HL-60 (cell line): ENCODE data around the gene CFAP299.

Experiments
- DNase-seq, 2 experiments: peaks; one replicate each; pipeline ENCODE4 v3.0.0-alpha.2; 2010 to 2020; ENCODE audit warnings: low read depth in 1 of 2, low spot score in 1 of 2
- H3K27ac ChIP-seq: fragments of 250-450 bp; sonication (Bioruptor Pico); replicated peaks from 2 replicates; pipeline ENCODE4 v1.5.1; 2020; ENCODE audit warnings: mild to moderate bottlenecking, moderate library complexity
- H3K27me3 ChIP-seq: fragments of 250-450 bp; sonication (Bioruptor Pico); 2 replicates; pipeline ENCODE4 v1.5.1; 2021; ENCODE audit warnings: mild to moderate bottlenecking, moderate library complexity; ENCODE audit not compliant: insufficient read depth, poor library complexity, severe bottlenecking
- H3K4me3 ChIP-seq: replicated peaks from 2 replicates; pipeline ENCODE4 v1.5.1; 2011; ENCODE audit warnings: mild to moderate bottlenecking, control low read depth, low read length; ENCODE audit not compliant: insufficient read depth
- GABPA ChIP-seq: IDR thresholded peaks from 2 replicates; pipeline ENCODE4 v1.6.1; 2012; ENCODE audit warnings: low read depth
- POLR2AphosphoS5 ChIP-seq: IDR thresholded peaks from 2 replicates; pipeline ENCODE4 v1.6.1; 2012; ENCODE audit warnings: low read depth
- SPI1 ChIP-seq: IDR thresholded peaks from 2 replicates; pipeline ENCODE4 v1.6.1; 2012; ENCODE audit warnings: low read depth, mild to moderate bottlenecking, borderline replicate concordance
- TF ChIP-seq, protein P1 (sequence below): IDR thresholded peaks from 2 replicates; pipeline ENCODE4 v1.6.1; 2012; ENCODE audit warnings: low read depth; ENCODE audit not compliant: insufficient replicate concordance
- TF ChIP-seq, protein P2 (sequence below): IDR thresholded peaks from one replicate; pipeline ENCODE4 v1.5.1; 2011; ENCODE audit warnings: low read length, control low read depth, inconsistent platforms; ENCODE audit not compliant: insufficient read depth

Gene CFAP299

DNA sequence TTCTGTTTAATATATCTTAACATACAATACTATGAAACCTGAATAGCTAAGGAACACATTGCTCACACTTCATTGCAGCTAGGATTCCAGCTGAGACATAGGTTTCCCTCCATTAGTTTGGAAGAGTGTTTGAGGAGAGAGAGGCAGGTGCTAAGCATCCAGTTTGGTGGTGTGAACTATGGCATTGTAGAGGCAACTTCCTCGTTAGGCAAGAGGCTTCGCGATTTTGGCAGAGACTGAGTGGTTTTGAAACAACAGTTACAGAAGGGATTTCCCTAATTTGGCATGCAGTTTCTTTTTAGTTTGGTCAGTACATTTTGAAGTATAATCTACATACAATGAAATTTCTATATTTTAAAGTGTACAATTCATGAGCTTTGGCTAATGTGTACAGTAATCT, 577.9 kb downstream of the CFAP299 start:
- Histone ChIP-seq H3K4me3 (no peak overlapping the region), H3K27ac (no peak overlapping the region), H3K27me3 (no peaks in the 10 kb centered on the region)
- peak in 1 of 2 experiments; percentile 10 for DNase-seq
- TF ChIP-seq, protein P1, sequence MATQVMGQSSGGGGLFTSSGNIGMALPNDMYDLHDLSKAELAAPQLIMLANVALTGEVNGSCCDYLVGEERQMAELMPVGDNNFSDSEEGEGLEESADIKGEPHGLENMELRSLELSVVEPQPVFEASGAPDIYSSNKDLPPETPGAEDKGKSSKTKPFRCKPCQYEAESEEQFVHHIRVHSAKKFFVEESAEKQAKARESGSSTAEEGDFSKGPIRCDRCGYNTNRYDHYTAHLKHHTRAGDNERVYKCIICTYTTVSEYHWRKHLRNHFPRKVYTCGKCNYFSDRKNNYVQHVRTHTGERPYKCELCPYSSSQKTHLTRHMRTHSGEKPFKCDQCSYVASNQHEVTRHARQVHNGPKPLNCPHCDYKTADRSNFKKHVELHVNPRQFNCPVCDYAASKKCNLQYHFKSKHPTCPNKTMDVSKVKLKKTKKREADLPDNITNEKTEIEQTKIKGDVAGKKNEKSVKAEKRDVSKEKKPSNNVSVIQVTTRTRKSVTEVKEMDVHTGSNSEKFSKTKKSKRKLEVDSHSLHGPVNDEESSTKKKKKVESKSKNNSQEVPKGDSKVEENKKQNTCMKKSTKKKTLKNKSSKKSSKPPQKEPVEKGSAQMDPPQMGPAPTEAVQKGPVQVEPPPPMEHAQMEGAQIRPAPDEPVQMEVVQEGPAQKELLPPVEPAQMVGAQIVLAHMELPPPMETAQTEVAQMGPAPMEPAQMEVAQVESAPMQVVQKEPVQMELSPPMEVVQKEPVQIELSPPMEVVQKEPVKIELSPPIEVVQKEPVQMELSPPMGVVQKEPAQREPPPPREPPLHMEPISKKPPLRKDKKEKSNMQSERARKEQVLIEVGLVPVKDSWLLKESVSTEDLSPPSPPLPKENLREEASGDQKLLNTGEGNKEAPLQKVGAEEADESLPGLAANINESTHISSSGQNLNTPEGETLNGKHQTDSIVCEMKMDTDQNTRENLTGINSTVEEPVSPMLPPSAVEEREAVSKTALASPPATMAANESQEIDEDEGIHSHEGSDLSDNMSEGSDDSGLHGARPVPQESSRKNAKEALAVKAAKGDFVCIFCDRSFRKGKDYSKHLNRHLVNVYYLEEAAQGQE: no peak
- TF ChIP-seq GABPA (no peak), POLR2AphosphoS5 (no peak), SPI1 (no peak)
- TF ChIP-seq, protein P2, sequence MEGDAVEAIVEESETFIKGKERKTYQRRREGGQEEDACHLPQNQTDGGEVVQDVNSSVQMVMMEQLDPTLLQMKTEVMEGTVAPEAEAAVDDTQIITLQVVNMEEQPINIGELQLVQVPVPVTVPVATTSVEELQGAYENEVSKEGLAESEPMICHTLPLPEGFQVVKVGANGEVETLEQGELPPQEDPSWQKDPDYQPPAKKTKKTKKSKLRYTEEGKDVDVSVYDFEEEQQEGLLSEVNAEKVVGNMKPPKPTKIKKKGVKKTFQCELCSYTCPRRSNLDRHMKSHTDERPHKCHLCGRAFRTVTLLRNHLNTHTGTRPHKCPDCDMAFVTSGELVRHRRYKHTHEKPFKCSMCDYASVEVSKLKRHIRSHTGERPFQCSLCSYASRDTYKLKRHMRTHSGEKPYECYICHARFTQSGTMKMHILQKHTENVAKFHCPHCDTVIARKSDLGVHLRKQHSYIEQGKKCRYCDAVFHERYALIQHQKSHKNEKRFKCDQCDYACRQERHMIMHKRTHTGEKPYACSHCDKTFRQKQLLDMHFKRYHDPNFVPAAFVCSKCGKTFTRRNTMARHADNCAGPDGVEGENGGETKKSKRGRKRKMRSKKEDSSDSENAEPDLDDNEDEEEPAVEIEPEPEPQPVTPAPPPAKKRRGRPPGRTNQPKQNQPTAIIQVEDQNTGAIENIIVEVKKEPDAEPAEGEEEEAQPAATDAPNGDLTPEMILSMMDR: no peak

DNA sequence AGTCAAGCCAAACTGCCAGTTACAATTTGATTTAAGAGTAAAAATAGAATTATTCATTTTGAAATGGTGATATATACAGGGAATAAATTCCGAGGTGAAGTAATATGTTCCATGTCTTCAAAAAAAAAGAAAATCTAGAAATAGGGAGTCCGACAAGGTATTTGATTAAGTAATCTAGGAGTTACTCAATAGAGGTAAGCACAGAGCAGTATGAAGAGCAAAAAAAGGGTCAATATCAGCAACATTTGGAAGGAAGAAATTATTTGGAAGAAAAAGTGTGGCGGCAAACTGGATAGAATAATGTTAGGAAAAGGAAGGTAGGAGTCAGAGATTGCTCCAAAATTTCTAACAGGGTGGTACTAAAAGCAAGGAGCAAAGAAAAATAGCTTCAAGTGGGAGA, 581.2 kb downstream of the CFAP299 start:
- no peak for DNase-seq
- TF ChIP-seq, protein P1: no peak
- no peak for TF ChIP-seq SPI1
- TF ChIP-seq, protein P2: no peak
- no peak for TF ChIP-seq POLR2AphosphoS5
- TF ChIP-seq GABPA: no peak

DNA sequence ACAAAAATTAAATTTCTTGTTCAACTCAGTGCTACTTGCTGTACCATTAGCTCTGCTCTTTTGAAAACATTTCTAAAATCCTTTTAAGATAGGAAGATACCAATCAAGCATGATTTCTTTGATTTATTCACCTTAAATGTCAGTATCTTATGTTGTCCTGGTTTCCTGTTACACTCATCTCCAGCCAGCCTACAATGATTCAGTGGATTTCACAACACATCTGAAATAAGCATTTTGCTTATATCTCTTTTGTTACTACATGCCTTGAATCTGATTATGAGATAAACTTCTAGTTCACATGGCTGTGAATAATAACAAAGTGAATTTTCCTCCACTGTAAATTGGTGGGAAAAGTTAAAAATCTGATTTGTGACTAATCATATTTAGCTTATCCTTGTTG, 582.5 kb downstream of the CFAP299 start:
- H3K27ac ChIP-seq: no peak overlapping the region
- DNase-seq: no peak
- no peaks in the 10 kb centered on the region for H3K27me3 ChIP-seq

More for the DNA sequence above, 581.2 kb downstream of the CFAP299 start:
- Histone ChIP-seq H3K27ac (no peak overlapping the region), H3K27me3 (no peaks in the 10 kb centered on the region), H3K4me3 (no peak overlapping the region)

More for the DNA sequence above, 582.5 kb downstream of the CFAP299 start:
- H3K4me3 ChIP-seq: no peak overlapping the region
- TF ChIP-seq SPI1: no peak
- TF ChIP-seq, protein P1: no peak
- no peak for TF ChIP-seq GABPA
- TF ChIP-seq POLR2AphosphoS5: no peak
- TF ChIP-seq, protein P2: no peak
